Fibroblast of skin of right biceps (primary cell): ENCODE measurements around the gene HOXD9.

Source experiments
- DNase-seq: peaks from one replicate; pipeline ENCODE4 v3.0.0-alpha.2; 2013

The HOXD9 gene

DNA sequence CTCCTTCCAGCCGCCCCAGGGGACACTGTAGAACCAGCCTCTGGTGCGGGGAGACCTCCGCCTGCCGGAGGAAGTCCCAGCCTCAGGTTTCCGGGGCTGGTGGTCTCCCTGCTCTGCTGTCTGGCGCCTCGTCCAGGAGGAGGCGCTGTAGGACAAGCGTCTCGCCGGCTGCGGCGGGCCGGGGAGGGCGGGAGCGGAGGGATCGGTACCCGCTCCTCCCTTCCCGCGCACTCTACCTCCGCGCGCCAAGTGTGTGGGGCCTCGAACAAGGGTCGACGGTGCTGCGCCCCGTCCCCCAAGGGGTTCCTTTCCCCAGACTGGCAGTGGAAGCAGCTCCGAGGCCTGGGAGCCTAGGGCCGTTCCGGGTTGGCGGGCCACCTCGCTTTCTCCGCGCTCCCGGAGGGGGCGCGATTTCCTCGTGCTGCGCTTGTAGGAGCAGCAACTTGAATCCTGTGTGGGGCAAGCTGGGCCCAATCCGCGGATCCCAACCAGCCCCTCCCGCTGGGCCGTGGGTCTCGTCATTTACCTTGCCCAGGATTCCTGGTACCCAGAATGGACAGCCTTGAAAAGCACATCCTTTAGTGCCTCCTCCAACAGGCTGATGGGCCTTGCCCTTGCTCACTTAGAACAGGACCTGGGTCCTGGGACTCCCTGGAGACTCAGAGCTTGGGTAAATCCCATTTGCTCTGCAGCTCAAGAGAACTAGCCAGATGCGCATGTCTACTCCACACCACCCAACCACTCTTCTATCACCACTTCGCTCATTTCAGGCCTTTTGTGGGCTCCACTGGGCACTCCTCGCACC, 18.2 kb downstream of the HOXD9 start:
- DNase-seq: peak; percentile 87

DNA sequence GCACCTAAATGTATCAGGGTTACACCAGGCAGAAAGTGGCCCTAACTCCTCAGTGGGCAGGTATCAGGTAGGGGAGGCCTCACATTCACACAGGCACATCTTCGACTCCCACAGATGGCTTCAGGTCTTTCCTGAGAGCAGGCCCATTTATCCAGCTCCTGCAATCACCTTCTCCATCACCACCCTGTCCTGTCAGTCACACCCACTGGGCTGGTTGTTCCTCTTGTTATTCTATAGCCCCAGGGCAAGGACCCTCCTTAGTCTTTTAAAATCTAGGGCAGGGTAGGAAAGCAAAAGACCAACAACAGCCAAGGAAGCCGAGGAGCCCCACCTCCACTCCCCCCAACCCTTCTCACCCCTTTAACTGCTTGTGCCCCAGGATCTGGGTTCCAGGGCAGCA, 19.8 kb downstream of the HOXD9 start:
- DNase-seq: no peak

DNA sequence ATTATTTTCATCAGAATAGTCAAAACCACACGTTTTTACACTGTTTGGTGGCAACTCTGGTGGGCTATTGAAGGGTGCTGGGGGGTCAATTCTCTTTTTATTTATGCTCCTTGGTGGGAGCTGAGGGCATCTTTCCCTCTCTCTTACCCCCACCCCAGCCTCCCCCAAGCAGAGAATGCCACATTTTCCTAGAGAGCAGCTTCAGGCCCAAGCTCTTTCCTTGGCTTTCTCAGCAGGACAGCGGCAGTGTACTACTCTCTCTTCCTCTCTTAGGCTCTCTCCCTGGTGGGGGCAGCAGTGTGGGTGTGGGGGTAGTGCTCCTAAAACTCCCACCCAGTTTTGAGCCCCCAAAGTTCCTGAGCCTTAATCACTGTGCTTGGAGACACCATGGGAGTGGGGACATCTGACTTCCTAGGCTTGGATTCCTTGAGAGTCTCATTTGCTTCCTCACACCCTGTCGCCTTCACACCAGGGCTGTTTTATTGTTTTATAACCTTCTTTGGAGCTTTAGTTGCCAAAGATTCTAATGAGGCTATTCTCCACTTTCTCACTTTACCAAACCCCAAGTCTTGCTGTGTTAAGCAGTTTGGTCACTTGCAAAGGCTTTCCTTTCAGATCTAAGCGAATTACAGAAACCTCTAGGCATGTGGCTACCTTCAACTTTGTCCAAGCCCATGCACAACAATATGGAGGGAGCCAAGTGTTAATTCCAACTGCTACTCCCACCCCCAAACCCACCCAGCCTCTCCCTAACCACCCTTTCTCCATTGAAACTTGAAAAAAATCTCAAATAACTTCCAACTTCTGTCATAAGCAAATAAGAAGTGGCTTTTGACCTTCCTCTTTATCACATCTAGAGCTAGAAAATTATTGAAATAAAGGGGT, 22.8 kb downstream of the HOXD9 start:
- DNase-seq: no peak

DNA sequence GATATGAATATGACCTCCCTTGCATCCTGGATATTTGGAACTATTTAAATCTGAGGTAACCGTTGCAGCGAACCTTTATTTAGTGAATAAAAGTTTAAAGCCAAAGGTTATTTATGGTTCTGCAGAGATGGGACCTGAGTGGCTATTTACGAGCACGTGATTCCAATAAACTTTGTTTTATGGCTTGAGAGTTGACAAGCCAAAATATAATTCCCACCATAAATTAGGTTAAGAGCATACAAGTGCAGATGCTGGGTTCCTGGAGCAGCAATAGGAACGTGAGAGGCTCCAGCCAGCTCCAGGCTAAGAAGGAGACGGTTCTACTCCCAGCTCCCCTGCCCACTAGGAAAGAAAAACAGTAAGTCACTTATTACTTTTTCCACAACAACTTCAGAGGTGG, 23.6 kb downstream of the HOXD9 start:
- DNase-seq: no peak

DNA sequence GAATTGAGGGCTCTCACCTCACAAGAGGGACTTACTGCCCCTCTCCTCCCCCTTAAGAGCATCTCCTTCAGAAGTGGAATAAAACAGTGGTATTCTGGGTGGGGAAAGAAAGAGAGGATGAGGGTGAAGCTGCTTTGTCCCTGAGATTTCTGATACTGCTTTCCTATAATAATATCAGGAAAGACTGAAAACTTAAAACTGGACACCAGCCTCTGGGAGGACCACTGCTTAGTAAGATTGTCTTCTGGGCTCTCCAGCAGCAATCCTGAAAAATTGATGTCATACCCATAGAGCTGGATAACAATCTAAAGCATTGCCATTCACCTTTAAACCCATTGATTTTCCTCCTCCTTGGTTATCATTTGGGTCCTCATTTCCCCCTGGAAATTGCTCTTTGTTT, 24.1 kb downstream of the HOXD9 start:
- DNase-seq: no peak

DNA sequence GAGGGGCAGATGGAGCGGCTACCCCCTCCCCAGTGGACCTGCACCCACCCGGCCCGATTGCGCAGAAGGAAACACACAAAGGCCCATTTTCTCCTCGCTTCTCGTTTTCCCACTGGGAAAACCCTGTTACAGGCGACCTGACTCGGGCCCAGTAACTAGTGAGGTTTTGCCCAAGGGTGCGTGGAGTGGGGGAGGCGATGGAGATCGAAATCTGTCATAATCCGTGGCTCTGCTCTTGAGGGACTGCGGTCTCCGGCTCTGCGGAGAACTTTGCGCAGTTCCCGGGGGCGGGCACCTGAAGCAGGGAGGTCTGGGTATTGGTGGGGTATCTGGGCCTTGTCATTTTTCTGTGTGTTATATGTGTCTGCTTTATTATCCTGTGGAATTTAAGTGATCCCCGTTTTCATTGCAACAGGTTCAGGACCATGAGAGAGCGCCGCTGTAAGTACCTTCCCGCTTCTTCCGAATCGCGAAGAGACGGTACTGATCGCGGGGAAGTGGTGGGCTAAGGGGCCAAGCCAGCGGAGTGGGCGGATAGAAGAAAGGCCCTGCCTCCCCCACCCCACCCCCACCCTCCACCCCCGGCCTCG, 24.8 kb downstream of the HOXD9 start:
- no peak for DNase-seq

DNA sequence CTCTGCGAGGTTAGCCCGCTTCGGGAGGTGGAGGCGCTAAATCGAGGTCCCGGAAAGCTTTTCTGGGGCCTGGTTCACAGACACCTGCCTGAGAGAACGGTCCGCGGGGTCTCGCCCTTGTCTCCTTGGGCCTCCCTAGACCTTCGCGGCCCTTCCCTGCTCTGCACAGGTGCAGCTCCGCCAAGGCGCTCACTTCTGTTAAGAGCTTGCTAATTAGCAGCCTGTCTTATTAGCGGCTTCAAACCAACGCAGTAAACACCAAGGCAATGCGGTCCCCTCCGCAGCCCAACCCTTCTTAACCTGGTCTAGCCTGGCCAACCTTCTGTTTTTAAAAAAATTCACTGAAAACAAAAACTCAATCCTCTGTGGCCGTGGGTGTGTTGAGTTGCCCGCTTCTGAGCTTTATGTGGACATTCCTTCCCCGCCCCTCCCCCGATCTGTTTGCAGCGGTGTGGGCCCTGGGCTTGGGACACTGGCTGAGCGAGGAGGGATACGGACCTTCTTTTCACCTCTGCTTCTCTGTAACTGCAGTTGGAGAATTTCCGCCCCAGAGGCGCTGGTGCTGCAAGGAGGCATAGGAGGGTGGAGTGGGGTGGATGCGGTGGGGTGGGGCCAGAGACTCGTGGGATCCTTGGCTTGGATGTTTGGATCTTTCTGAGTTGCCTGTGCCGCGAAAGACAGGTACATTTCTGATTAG, 25.4 kb downstream of the HOXD9 start:
- peak; percentile 53 for DNase-seq

DNA sequence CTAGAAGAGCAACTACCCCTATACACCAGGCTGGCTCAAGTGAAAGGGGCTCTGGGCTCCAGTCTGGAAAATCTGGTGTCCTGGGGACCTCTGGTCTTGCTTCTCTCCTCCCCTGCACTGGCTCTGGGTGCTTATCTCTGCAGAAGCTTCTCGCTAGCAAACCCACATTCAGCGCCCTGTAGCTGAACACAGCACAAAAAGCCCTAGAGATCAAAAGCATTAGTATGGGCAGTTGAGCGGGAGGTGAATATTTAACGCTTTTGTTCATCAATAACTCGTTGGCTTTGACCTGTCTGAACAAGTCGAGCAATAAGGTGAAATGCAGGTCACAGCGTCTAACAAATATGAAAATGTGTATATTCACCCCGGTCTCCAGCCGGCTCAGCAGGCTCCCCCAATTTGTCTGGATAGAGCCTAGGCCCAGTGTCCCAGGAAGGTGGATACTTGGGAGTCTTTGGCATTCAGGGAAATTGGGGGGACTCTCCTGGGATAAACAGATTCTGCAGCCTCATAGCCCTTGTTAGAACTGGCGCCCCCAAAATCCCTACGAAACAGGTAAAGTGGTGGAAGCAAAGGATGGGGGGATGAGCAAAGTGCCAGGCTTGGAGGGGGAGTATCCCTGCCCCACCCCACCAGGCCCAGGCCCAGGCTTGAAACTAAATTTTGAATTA, 26.4 kb downstream of the HOXD9 start:
- DNase-seq: no peak

DNA sequence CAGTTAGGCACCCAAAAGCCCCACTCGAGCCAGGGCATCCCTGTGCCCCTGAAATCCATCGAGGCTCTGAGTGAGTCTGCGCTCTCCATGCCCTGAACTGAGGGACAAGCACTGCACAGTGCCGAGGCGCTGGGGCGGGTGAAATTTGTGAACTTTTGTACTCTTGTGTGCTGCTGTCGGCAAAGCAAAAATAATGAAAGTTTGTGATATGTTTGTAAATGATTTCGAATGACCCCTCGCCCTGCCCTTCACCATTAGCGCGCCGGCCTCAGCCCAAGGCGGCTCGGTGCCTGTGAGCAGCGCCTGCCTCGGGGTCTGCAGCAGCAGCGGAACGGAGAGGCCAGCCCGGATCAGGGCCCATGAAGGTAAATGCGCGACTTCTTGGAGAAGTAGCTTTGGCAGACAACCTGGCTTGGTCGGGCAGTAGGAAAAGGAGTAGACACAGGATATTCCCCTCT, 27.0 kb downstream of the HOXD9 start:
- DNase-seq: no peak

DNA sequence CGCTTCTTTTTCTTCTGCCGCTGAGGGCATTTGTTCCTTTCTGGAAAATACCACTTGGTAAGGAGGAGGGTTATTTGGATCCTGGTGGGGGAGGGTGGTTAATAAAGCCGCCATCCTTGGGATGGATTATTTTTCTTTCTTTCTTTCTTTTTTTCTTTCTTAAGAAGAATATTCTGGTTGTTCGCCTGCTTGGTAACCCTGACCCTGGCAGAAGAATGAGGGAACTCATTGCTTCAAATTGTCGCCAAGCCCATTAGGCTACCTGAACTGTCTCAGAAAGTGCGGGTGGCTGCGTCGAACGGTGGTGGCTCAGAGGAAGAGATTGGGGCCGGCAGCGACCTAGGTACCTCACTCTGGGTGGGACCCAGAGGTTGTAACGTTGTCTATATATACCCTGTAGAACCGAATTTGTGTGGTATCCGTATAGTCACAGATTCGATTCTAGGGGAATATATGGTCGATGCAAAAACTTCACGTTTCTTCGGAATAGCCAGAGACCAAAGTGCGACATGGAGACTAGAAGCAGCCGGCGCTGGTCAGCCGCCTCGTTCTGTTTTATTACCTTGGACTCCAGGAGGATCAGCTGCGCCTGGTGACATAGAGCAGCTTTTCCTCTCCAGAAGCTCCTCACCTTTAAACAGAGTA, 27.5 kb downstream of the HOXD9 start:
- no peak for DNase-seq

DNA sequence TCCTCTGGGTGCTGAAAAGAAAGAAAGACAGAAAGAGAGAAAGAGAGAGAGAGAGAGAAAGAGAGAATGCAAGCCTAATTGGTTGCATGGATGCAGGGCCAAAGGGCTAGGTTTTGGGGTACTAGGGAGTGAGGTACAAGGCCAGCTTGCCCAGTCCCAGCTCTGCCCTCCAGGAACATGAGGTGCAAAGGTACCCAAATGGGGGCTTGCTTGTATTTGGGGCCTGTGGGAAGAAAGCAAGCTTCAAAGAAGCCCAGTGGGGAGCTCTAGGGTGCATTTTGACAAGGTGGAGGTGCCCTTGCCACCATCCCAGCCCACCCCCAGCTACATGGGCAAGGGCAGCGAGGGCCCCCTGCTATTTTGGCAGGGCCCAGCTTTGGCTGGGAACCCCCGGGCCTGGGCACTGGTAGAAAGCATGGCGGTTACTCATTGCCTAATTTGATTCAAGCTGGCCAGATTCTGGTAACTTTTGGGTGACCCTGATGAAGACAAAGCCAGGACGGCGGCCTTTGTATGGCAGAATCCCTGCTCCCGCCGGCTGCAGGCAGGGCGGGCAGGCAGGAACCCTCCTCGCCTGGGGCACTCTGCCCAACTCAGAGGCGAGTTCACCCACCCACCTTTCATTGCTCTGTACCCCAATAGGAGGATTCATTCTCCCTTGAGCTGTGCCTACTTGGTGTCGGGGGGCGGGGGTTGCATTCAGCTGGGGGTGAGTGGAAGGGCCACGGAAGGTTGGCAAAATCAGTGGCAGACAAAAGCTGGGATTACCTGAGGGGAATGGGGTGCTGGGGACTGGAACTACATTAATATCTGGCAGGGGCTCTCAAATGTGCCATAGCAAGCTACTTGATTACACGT, 28.3 kb downstream of the HOXD9 start:
- no peak for DNase-seq

DNA sequence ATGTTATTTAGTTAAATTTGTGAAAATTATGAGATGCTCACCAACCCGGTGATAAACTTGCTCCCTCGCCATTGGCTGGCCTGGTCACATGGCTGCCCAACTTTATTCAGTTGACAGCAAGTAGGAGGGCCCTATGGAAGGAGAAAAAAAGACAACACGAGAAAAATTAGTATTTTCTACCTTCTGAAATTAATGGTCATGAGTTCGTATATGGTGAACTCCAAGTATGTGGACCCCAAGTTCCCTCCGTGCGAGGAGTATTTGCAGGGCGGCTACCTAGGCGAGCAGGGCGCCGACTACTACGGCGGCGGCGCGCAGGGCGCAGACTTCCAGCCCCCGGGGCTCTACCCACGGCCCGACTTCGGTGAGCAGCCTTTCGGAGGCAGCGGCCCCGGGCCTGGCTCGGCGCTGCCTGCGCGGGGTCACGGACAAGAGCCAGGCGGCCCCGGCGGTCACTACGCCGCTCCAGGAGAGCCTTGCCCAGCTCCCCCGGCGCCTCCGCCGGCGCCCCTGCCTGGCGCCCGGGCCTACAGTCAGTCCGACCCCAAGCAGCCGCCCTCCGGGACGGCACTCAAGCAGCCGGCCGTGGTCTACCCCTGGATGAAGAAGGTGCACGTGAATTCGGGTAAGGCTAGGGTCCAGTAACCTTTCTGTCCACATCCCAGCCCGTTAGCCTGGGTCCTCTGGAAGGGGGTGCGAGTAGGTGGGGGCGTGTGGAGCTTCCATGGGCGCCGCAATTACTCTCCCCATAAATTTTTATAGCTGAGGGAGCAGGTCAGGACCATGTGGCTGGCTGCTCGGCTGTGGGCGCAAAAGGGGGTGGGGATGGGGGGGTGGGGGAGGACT, 29.1 kb downstream of the HOXD9 start, which contains the start of gene HOXD4:
HOXD4 (plus strand) TSS at position 109 of the 846 bp plus-strand sequence; CDS start at position 193, 84 bp downstream.
- DNase-seq: peak; percentile 68

DNA sequence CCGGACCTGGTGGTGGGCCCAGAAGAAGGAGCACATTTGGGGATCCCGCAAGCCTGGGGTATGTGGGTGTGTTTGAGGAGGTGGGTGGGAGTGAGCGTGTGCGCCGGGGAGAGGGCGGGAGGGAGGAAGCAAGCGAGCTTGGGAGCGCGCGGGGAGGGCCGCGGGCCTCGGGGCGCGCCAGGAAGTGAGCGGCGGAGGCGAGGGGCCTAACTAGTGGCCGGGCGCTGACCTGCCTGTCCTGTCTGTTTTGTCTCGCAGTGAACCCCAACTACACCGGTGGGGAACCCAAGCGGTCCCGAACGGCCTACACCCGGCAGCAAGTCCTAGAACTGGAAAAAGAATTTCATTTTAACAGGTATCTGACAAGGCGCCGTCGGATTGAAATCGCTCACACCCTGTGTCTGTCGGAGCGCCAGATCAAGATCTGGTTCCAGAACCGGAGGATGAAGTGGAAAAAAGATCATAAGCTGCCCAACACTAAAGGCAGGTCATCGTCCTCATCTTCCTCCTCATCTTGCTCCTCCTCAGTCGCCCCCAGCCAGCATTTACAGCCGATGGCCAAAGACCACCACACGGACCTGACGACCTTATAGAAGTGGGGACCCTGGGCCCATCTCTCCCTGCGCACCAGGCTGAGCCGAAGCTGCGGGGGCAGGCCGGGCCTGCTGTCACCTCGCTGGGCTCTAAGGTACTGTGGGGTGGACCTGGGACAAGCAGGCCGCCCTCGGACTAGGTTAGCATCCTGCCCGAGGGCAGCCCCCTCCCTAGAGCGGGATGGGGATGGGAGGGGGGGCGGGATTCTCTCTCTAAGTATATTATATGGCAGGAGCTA, 30.0 kb downstream of the HOXD9 start:
- peak; percentile 61 for DNase-seq

DNA sequence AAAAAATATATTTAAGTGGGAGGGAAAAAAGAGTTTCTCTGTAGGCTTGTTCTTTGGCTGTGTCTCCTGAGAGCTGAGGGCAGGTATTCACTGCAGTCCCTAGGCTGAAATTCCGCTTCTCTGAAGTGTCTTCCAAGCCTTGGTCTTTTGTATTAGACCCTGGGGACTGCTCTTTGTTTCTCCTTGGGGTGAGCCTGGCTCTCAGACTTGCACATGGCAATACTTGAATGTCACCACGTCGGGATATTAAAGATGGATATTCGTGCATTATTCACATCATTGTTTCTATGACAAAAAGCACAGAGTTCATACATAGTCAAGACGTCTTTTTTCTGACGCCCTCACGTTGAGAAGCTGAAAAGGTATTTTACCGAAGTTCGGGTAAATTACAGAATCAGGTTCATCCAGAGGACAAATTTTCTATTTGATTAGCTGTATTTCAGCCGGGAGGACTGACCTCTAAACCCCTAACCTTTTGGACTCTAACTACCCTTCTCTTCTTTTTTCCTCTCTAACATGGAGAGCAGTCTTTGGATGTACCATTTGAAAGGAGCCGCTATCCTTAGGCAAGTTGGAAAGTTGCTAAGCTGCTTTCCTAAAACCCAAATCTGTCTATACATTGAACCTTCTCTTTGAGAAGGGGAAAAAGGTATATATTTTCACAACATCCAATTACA, 32.2 kb downstream of the HOXD9 start:
- no peak for DNase-seq

DNA sequence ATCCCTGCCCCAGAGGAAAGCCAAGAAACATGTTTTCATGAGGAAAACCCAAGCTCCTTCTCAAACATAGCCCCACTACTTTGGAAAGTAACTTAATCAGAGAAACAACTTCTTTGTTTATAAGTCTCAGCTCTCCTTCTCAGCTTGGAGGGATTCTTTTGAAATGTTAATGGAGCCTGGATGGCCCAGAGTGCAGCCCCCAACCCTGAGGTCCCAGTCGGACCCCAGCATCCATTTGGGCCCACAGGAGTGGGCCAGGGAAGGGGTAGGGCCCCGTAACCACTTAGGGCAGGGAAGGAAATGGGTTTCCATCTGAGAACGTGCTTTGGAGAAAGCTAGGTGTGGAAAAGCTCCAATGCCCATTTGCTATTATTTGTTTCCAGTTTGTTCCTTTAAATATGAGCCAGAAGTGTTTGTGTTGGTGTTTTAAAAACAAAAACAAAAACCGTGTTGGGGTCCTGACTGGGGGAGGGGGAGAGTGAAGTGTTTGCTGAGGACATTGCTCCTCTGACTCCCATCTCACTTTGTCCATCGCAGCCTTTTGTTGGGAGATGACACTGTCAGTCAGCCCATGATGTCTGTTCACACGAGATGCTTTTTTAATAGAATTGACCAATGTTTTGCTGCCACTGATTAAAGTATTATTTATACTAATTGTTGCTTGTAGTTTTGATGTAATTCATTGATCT, 33.0 kb downstream of the HOXD9 start:
- DNase-seq: no peak

DNA sequence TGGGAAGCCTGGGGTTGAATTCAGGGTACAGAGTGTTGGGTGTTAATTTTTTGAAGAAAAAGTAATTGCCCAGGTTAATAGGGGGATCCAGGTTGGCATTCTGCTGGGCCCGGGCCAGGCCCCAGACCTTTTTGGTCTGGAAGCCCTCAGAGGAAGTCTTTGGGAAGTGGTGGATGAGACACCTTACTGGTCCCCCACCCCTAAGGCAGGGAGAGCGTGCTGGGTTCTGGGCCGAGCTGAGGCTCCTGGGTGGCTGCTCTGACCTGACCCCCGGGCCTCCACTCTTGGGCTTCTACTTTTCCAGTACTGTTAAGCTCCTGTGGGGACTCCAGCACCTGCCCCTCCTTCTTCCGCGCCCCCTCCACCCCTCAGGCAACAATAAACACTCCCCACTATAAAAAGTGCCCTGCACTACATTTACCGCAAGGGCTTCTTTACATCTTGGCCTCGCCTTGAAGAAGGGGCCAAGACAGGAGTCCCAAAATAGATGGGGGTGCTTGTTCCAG, 33.8 kb downstream of the HOXD9 start:
- DNase-seq: no peak

DNA sequence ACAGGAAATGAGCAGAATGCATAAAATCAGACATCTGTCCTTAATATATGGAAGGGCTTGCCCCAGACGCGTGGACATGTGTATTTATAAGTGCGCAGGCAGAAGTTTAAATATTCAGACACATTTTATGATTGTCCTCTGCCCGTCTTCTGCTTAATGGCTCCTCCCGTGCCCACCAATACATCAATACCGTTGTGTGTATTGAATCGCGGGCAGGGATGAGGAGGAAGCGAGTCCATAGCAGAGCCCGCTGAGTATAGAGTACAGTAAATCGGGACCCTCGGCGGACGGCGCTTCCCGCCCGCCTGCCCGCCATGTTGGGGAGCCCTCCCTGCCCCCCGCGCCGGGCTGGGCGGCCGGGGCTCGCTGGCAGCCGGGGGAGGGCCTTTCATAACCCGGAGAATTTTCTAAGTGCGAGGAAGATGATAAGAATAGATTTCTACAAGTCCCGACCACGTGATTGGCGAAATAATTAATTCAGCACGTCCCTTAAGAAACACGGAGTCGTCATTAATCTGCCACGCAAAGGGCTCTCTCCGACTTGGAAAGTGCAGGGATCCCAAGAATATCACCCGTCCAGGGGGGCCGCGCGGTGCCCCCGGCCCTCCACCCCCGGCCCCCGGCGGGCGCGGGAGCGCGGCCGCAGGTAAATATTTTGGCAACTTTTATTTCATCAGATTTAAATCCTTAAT, 34.4 kb downstream of the HOXD9 start, which contains the start of gene HOXD3:
HOXD3 (plus strand) TSS at position 501 of the 692 bp plus-strand sequence. CDS start 11,808 bp downstream, outside the sequence.
- DNase-seq: peak; percentile 77
